Effector memory CD4-positive, alpha-beta T cell (primary cell): ENCODE results near the gene CRTAP.
"Not testable (repeated sequence)": the region's sequence is repeated elsewhere in the genome, so short reads cannot be mapped to it uniquely, and the experiment has no call there.

Experiments
- DNase-seq, 3 donors: peaks; one replicate each; pipeline ENCODE4 v3.0.0-alpha.2; 2020
- H3K27ac ChIP-seq: 2 replicates; pipeline ENCODE4 v1.7.0; 2013; ENCODE audit warnings: mild to moderate bottlenecking, low read length, moderate library complexity; ENCODE audit not compliant: insufficient read depth, poor library complexity, severe bottlenecking
- H3K27me3 ChIP-seq: replicated peaks from 2 replicates; pipeline ENCODE4 v1.7.0; 2013; ENCODE audit warnings: mild to moderate bottlenecking, low read length; ENCODE audit not compliant: insufficient read depth, control insufficient read depth, poor library complexity, severe bottlenecking
- H3K36me3 ChIP-seq: 2 replicates; pipeline ENCODE4 v1.7.0; 2013; ENCODE audit warnings: mild to moderate bottlenecking, low read length, moderate library complexity; ENCODE audit not compliant: control insufficient read depth, insufficient read depth
- H3K4me1 ChIP-seq: 2 replicates; pipeline ENCODE4 v1.7.0; 2013; ENCODE audit warnings: low read length, mild to moderate bottlenecking; ENCODE audit not compliant: control insufficient read depth, insufficient read depth, poor library complexity, severe bottlenecking
- H3K4me3 ChIP-seq: 2 replicates; pipeline ENCODE4 v1.7.0; 2013; ENCODE audit warnings: low read length, low read depth, mild to moderate bottlenecking; ENCODE audit not compliant: insufficient read depth, poor library complexity, severe bottlenecking
- H3K9me3 ChIP-seq: 2 replicates; pipeline ENCODE4 v1.7.0; 2013; ENCODE audit warnings: mild to moderate bottlenecking, low read length, moderate library complexity; ENCODE audit not compliant: control insufficient read depth

The CRTAP gene

DNA sequence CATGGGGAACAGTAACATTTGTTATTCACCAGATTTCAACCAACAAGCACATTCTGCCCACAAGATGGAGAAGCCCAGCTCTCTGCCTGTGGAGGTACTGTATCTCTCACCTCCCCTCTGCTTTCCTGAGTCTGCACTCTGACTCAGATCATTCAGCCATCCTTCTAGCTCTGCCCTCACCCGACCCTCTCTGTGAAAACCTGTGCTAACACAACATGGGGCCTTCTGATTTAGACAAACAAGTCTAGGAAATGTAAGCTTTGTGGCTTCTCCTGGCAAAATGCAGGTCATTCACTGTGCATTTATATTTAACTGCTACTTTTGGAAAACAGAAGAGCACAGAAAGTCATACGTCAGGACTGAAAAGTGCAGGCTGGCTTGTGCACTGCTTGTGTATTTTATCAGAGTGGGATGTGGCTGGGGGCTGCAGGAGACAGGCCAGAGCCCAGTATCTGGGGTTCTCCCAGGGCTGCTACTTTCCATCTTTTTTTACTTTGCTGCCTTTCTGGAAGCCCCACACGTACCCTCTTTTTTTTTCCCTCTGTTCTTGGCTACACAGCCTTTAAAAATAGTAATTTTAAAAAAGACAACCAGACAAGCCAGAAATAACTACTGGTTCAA, 54.0 kb downstream of the CRTAP start:
- H3K36me3 ChIP-seq = no peaks in the 10 kb centered on the region
- no peaks in the 10 kb centered on the region for H3K9me3 ChIP-seq
- DNase-seq = no peak
- H3K27ac ChIP-seq = no peak overlapping the region
- H3K4me3 ChIP-seq = no peak overlapping the region
- H3K4me1 ChIP-seq = no peaks in the 10 kb centered on the region
- no peaks in the 10 kb centered on the region for H3K27me3 ChIP-seq

DNA sequence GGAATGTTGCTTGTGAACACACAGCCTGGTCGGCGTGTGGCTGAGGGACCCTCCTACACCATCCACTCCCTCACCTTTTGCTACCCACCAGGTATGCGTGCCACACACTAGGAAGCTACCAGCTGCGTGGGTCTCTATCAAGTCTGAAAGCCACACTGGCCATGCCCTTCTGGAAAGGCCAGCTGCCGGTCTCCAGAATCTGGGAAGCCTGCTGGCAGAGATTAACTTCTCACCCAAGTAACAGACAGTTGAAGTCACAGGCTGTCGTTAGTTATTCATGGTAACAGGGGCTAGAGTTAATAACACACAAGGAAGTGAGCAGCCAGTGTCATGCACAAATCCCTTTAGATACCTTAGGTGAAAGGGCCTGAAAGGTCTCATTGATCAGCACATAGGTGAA, 56.7 kb downstream of the CRTAP start:
- Histone ChIP-seq H3K4me1 (no peaks in the 10 kb centered on the region), H3K36me3 (no peaks in the 10 kb centered on the region), H3K9me3 (no peaks in the 10 kb centered on the region), H3K27ac (no peak overlapping the region), H3K4me3 (no peak overlapping the region), H3K27me3 (no peaks in the 10 kb centered on the region)
- no peak for DNase-seq

DNA sequence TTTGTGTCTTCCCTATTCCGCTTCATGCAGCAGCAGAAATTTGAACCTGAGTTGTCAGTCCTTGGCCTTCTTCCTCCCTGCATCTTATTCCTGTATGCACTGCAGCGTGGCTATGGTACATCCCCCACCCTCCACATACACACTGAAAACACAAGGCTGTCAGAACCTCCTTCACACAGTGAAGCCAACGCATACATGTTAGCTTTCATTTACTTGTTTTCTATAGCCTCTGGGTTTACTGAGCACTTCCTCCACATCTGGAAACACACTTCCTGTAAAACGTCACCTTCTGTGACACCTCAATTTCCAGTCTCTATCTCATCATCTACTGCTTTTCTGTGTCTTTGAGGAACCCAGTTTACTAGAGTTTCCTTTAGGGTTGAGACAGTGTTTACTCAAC, 57.8 kb downstream of the CRTAP start:
- Histone ChIP-seq H3K27me3 (no peaks in the 10 kb centered on the region), H3K4me3 (no peak overlapping the region), H3K9me3 (no peaks in the 10 kb centered on the region), H3K4me1 (no peaks in the 10 kb centered on the region), H3K27ac (no peak overlapping the region), H3K36me3 (no peaks in the 10 kb centered on the region)
- DNase-seq = no peak

DNA sequence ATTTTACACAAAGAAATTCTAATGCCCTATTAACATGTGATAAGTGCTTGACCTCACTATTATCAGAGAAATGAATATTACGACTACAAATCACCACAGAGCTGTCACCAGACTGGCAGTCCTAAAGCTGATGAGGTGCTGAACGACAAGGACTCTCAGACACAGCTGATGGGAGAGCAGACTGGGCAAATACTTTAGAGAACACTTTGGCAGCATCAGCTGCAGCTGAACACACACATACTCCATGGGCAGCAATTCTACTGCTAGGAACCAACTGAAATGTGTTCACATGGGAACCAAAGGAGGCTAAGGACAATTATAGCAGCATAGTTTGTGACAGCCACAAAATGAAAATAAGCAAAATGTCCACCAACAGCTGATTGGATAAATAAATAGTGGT, 59.3 kb downstream of the CRTAP start:
- no peak overlapping the region for H3K27ac ChIP-seq
- no peaks in the 10 kb centered on the region for H3K27me3 ChIP-seq
- no peaks in the 10 kb centered on the region for H3K4me1 ChIP-seq
- H3K36me3 ChIP-seq = no peaks in the 10 kb centered on the region
- no peak overlapping the region for H3K4me3 ChIP-seq
- DNase-seq = no peak
- H3K9me3 ChIP-seq = no peaks in the 10 kb centered on the region

- Histone ChIP-seq H3K4me3 (no peak overlapping the region), H3K36me3 (no peaks in the 10 kb centered on the region), H3K9me3 (no peaks in the 10 kb centered on the region), H3K4me1 (no peaks in the 10 kb centered on the region), H3K27me3 (no peaks in the 10 kb centered on the region), H3K27ac (no peak overlapping the region)
- no peak for DNase-seq
These were observed 59.9 kb downstream of the CRTAP start for GRCh38 chr3:33173672-33174071.

DNA sequence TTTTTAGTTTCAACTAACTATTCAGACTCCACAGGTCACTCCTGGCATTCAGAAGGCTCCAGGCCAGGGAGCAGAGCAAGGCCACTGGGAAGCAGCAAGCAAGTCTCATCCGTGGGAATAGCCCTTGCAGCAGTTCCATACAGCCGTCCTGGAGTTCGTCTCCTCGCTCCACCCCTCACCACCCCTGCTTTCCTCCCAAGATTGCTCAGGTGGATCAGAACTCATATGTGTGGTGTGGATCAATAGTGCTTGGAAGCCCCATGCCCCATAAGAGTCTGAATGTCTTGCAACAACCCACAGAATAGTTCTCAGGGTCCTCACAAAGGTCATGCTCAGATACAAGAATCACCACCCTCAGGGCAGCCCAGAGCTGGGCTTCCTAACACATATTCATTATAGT, 60.3 kb downstream of the CRTAP start:
- Histone ChIP-seq H3K4me3 (no peak overlapping the region), H3K27me3 (no peaks in the 10 kb centered on the region), H3K4me1 (no peaks in the 10 kb centered on the region), H3K27ac (no peak overlapping the region), H3K36me3 (no peaks in the 10 kb centered on the region), H3K9me3 (no peaks in the 10 kb centered on the region)
- DNase-seq = no peak

DNA sequence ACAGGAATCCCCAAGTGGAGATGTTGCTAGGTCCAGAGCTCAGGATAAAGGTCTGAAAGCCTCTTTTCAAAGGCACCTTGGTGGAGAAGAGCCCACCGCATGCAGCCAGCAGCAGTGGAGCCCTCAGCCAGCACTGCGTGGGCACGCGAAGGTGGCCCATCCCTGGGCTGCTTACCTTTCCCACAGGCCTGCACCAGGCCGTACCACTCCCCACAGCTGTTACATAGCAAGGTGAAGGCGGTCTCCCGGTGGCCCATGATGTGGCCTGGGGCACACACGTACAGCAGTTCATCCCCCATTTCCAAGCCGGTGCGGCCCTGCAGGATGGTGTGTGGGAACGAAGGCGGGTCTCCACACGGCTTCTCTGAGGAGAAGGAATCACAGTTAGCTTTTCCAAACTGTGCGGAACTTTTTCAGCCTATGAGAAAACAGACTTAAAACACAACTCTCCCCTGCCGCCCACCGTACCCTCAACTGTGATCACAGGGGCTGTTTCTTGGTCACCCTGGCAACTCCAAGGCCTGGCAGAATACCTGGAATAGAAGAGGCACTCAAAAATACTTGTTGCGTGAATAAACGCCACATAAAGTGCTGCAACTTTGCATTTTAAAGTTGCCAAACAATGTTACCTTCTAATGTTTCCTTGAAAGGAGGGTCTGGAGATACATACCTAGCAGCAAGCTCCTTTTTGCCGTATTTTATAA, 61.0 kb downstream of the CRTAP start:
- no peak overlapping the region for H3K27ac ChIP-seq
- no peak for DNase-seq
- H3K36me3 ChIP-seq = no peaks in the 10 kb centered on the region
- no peaks in the 10 kb centered on the region for H3K9me3 ChIP-seq
- H3K4me1 ChIP-seq = no peaks in the 10 kb centered on the region
- no peak overlapping the region for H3K4me3 ChIP-seq
- no peaks in the 10 kb centered on the region for H3K27me3 ChIP-seq

DNA sequence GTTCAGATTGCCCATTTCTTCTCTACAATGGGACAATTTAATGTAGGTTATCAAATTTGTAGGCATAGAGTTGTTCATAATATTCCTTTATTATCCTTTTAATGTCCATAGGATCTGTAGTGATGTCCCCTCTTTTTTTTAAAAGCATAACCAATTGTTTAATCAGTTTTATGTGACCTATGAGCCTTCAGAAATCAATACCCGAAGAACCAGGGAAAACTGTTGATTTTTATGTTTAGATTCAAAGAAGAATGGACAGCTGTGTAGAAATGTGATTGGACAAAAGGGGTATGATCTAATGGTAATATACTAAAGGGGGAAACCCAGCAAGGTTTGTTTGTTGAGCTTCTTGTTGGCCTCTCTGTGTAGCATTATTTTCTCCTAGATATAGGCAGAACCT, 65.3 kb downstream of the CRTAP start:
- no peak for DNase-seq
- Histone ChIP-seq H3K9me3 (no peaks in the 10 kb centered on the region), H3K27ac (no peak overlapping the region), H3K4me1 (no peaks in the 10 kb centered on the region), H3K27me3 (no peaks in the 10 kb centered on the region), H3K36me3 (no peaks in the 10 kb centered on the region), H3K4me3 (no peak overlapping the region)

- Histone ChIP-seq H3K4me1 (no peaks in the 10 kb centered on the region), H3K27me3 (no peaks in the 10 kb centered on the region), H3K9me3 (no peaks in the 10 kb centered on the region), H3K27ac (no peak overlapping the region), H3K4me3 (no peak overlapping the region), H3K36me3 (no peaks in the 10 kb centered on the region)
- no peak for DNase-seq
These were observed 67.4 kb downstream of the CRTAP start for GRCh38 chr3:33181229-33181628.

- H3K36me3 ChIP-seq, H3K9me3 ChIP-seq, H3K27me3 ChIP-seq, H3K27ac ChIP-seq, H3K4me1 ChIP-seq, DNase-seq, H3K4me3 ChIP-seq: not testable (repeated sequence)
These were observed 67.8 kb downstream of the CRTAP start for GRCh38 chr3:33181641-33182040.
